ENCODE measurements around the gene PCTP.

- TF ChIP-seq CTCF (IDR thresholded peaks at IDR 0.05 in 4 of 5, conservative IDR thresholded peaks at IDR 0.05 in 1 of 5) (no peak), POLR2A (IDR thresholded peaks at IDR 0.05) (no peak)
Measured at GRCh38 chr17:55708175-55708974, 42.5 kb upstream of the PCTP start.

Measured in gastrocnemius medialis (tissue), 4 donors.